OCI-LY1 (cell line): ENCODE measurements around the gene TCF25.

Experiments
- CTCF ChIP-seq: fragments of 200-600 bp; sonication (generic), shearing (Covaris generic); IDR thresholded peaks from 2 replicates; pipeline ENCODE4 v1.5.1; 2017; ENCODE audit warnings: mild to moderate bottlenecking, antibody characterized with exemption, low read length, moderate library complexity, mixed read lengths
- EZH2 ChIP-seq: fragments of 200-600 bp; sonication (generic), shearing (Covaris generic); IDR thresholded peaks from 2 replicates; pipeline ENCODE4 v1.8.0; 2017; ENCODE audit warnings: borderline replicate concordance, mixed run types, mild to moderate bottlenecking, antibody characterized with exemption, low read length, moderate library complexity, mixed read lengths

- TF ChIP-seq CTCF, result no peak
- TF ChIP-seq EZH2, result no peak
These were observed 30.6 kb downstream of the TCF25 start for GRCh38 chr16:89903908-89904515.
